ENCODE data around the gene LSM5. TPM values are rescaled to one million over a fixed set of nuclear protein-coding genes. Genes with fewer than 3 reads are reported as not detected.

LSM5 gene
- total RNA-seq, 1 experiment from 2014 or later = 47.8 TPM

Other genes starting within 250 kb of the LSM5 start
- 32.9 and 41.4 TPM in 2 replicates for gene AVL9, start 5.1 kb upstream of the LSM5 start, total RNA-seq (2014; rRNA removed; shearing (Covaris generic); ENCODE audit: low replicate concordance)